ENCODE measurements around the gene PARP8. TPM values are rescaled to one million over a fixed set of nuclear protein-coding genes. Genes with fewer than 3 reads are reported as not detected.

Gene PARP8
- total RNA-seq, 1 experiment from 2014 or later = 44.1 TPM

DNA sequence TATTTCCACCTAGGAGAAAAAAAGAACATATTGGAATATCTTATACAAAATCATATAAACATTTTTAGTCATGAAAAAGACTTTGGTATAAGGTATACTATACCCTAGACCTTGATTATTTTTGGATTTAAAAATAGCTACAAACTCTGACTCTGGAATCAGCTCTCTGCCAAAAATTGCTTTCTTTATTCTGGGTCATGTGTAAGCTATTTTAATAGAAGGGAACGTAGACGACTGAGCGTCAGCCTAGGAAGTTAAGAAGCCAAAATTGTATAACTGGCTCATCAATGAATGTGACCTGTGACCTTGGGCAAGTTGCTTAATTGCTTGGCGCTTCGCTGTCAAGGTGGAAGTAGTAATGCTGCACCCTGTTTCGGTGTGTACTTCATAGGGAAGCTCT, 157.1 kb downstream of the PARP8 start:
- CTCF ChIA-PET = no interaction called here
- H3K27me3 Mint-ChIP-seq (ENCODE audit: unreplicated experiment) = no peaks in the 10 kb centered on the region
- H3K4me1 Mint-ChIP-seq (ENCODE audit: low read depth, unreplicated experiment) = no peaks in the 10 kb centered on the region
- intact Hi-C loops (cut with micrococcal nuclease; ENCODE audit: unreplicated experiment) = no loop called here
- no peak overlapping the region for H3K27ac Mint-ChIP-seq (ENCODE audit: unreplicated experiment)
- TF ChIP-seq, protein P1, sequence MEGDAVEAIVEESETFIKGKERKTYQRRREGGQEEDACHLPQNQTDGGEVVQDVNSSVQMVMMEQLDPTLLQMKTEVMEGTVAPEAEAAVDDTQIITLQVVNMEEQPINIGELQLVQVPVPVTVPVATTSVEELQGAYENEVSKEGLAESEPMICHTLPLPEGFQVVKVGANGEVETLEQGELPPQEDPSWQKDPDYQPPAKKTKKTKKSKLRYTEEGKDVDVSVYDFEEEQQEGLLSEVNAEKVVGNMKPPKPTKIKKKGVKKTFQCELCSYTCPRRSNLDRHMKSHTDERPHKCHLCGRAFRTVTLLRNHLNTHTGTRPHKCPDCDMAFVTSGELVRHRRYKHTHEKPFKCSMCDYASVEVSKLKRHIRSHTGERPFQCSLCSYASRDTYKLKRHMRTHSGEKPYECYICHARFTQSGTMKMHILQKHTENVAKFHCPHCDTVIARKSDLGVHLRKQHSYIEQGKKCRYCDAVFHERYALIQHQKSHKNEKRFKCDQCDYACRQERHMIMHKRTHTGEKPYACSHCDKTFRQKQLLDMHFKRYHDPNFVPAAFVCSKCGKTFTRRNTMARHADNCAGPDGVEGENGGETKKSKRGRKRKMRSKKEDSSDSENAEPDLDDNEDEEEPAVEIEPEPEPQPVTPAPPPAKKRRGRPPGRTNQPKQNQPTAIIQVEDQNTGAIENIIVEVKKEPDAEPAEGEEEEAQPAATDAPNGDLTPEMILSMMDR (IDR thresholded peaks at IDR 0.05; ENCODE audit: unreplicated experiment) = no peak
- H3K36me3 Mint-ChIP-seq (ENCODE audit: insufficient read depth, unreplicated experiment) = no peaks in the 10 kb centered on the region
- no peaks in the 10 kb centered on the region for H3K9me3 Mint-ChIP-seq (ENCODE audit: low read depth, unreplicated experiment)
- BruUV-seq (replicated peaks) = no TSS peak
- no peak for DNase-seq
- no peak overlapping the region for H3K4me3 Mint-ChIP-seq (ENCODE audit: low read depth, unreplicated experiment)

DNA sequence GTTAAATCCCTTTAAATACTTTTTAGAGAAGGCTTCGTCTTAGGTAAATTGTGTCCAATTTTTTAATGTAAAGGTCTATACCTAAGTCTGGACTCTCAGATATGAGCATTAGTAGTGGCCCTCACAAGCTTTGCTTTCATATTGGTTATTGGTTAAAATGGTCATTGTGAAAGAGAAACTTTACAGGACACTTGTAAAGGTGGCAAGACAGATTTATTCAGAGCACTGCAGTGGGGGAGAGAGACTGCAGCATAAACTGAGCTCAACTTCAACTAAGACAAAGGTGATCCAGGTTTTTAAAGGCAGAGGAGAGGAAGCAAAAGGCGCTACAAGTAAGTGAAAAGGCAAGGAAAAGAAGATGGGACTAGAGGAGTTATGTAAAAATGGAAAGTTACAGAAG, 157.7 kb downstream of the PARP8 start:
- intact Hi-C loops (cut with micrococcal nuclease; ENCODE audit: unreplicated experiment) = no loop called here
- TF ChIP-seq, protein P1 (IDR thresholded peaks at IDR 0.05; ENCODE audit: unreplicated experiment) = no peak
- BruUV-seq (replicated peaks) = no TSS peak
- Mint-ChIP-seq H3K9me3 (ENCODE audit: low read depth, unreplicated experiment) (no peaks in the 10 kb centered on the region), H3K27ac (ENCODE audit: unreplicated experiment) (no peak overlapping the region), H3K4me3 (ENCODE audit: low read depth, unreplicated experiment) (no peak overlapping the region), H3K4me1 (ENCODE audit: low read depth, unreplicated experiment) (no peaks in the 10 kb centered on the region), H3K36me3 (ENCODE audit: insufficient read depth, unreplicated experiment) (no peaks in the 10 kb centered on the region), H3K27me3 (ENCODE audit: unreplicated experiment) (no peaks in the 10 kb centered on the region)
- CTCF ChIA-PET = no interaction called here
- no peak for DNase-seq

DNA sequence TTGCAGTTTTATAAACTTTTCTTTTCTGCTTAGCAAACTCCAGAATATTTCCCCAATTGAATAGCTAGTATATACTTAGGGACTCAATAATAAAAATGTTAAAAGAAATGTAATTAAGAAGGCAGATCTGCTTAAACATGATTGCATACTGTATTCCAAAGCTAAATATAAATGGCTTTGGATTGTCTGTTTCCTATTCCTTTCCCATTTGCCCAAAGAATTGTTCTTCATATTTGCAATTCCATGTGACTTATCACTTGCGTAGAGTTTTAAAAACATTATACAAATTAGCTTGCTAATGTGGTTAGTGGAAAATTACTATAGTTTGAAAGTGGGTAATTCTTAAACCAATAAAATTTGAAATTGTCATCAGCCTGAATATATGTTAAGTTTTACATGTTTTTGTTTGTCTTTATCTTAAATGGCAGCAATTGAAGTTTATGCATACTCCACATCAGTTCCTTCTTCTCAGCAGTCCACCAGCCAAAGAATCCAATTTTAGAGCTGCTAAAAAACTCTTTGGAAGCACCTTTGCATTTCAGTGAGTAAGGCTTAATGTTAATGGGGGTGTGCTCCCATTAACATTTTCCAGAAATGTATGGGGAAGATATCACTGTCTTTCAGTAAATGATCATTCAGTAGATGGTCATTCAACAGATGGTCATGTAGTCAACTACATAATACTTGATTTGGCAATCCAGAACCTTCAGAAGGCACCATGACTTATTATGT, 161.2 kb downstream of the PARP8 start:
- no TSS peak for BruUV-seq (replicated peaks)
- H3K27me3 Mint-ChIP-seq (ENCODE audit: unreplicated experiment) = no peaks in the 10 kb centered on the region
- CTCF ChIA-PET = no interaction called here

DNA sequence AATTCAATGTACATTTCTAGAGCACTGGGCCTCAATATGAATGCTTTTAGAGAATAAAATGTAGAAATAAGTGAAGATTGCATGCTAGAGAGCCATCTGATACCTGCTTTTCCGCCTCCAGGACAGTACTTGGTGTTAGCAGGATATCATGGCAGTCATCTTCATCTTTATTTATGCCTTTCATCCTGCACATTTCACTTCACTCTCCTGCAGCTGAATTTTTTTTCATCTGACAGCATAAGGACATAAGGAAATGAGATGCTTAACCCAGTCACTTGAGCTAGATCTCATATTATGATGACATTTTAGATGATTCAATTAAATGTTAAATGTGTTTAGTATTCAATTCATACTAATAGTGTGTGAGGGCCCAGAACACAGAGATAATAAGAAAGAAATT, 162.6 kb downstream of the PARP8 start:
- H3K27ac Mint-ChIP-seq (ENCODE audit: unreplicated experiment) = no peak overlapping the region
- BruUV-seq (replicated peaks) = no TSS peak
- DNase-seq = no peak
- TF ChIP-seq, protein P1 (IDR thresholded peaks at IDR 0.05; ENCODE audit: unreplicated experiment) = no peak
- intact Hi-C loops (cut with micrococcal nuclease; ENCODE audit: unreplicated experiment) = no loop called here
- no peaks in the 10 kb centered on the region for H3K4me1 Mint-ChIP-seq (ENCODE audit: low read depth, unreplicated experiment)
- H3K9me3 Mint-ChIP-seq (ENCODE audit: low read depth, unreplicated experiment) = no peaks in the 10 kb centered on the region
- H3K4me3 Mint-ChIP-seq (ENCODE audit: low read depth, unreplicated experiment) = no peak overlapping the region
- H3K27me3 Mint-ChIP-seq (ENCODE audit: unreplicated experiment) = no peaks in the 10 kb centered on the region
- CTCF ChIA-PET = no interaction called here
- no peaks in the 10 kb centered on the region for H3K36me3 Mint-ChIP-seq (ENCODE audit: insufficient read depth, unreplicated experiment)

More for the DNA sequence above, 161.2 kb downstream of the PARP8 start:
- no peaks in the 10 kb centered on the region for H3K9me3 Mint-ChIP-seq (ENCODE audit: low read depth, unreplicated experiment)
- H3K36me3 Mint-ChIP-seq (ENCODE audit: insufficient read depth, unreplicated experiment) = no peaks in the 10 kb centered on the region
- H3K4me1 Mint-ChIP-seq (ENCODE audit: low read depth, unreplicated experiment) = no peaks in the 10 kb centered on the region
- no peak overlapping the region for H3K27ac Mint-ChIP-seq (ENCODE audit: unreplicated experiment)
- no peak for DNase-seq
- H3K4me3 Mint-ChIP-seq (ENCODE audit: low read depth, unreplicated experiment) = no peak overlapping the region
- TF ChIP-seq, protein P1 (IDR thresholded peaks at IDR 0.05; ENCODE audit: unreplicated experiment) = no peak
- intact Hi-C loops (cut with micrococcal nuclease; ENCODE audit: unreplicated experiment) = no loop called here

All from Calu3 (cell line).